Measurements from ENCODE around the gene BTAF1. TPM values are rescaled to one million over a fixed set of nuclear protein-coding genes. Genes with fewer than 3 reads are reported as not detected.

The BTAF1 gene
- total RNA-seq, 2 experiments from 2014 or later: 59.9 to 62.1 TPM

DNA sequence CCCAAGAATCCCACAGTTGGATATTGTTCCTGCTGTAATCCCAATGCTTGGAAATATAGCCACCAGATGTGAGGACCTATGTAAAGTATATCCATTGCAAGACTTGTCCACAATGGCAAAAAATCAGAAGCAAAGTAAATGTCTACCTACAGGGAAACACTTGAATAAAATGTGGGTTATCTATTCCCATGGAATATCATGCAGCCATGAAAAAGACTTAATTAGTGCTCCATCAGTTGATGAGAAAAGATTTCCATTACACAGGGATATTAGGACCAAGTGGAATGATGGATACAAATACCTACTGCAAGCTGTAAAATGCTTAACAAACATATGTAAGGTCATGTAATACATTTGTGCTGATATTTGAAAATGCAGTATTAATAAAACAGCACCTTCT, 131.2 kb downstream of the BTAF1 start:
- POLR2A ChIA-PET: no interaction called here
- no peaks in the 10 kb centered on the region for H3K9me3 Mint-ChIP-seq
- peaks cover 2% of the 10 kb centered on the region for H3K36me3 Mint-ChIP-seq
- no peak overlapping the region for H3K27ac Mint-ChIP-seq
- DNase-seq (no peak), ATAC-seq (ENCODE audit: low read depth) (no peak)
- H3K27me3 Mint-ChIP-seq: no peaks in the 10 kb centered on the region
- no peak overlapping the region for H3K4me3 Mint-ChIP-seq
- peaks cover 3% of the 10 kb centered on the region for H3K4me1 Mint-ChIP-seq

DNA sequence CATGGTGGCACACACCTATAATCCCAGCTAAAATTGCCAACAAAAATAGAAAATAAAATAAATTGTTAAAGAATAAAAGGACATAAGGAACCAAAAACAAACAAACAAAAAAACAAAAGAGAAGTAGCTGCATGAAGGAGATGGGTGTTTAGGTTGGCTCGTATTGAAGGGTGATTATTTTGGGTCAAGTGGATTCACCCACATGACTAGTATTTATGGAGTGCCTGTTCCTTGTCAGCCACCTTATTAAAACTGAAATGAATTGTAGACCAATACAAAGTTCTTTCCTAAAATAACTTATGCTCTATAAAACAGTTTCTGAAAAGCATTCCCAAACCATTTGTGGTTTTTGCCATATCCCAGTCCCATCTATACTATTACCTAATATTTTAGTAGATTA, 138.7 kb downstream of the BTAF1 start:
- ATAC-seq (ENCODE audit: low read depth) (no peak), DNase-seq (no peak)
- peaks cover 5% of the 10 kb centered on the region for H3K36me3 Mint-ChIP-seq
- H3K9me3 Mint-ChIP-seq: no peaks in the 10 kb centered on the region
- POLR2A ChIA-PET: interaction anchor here (0.6 kb wide), 1 partner anchor 22 kb away, joined by 3 read pairs; no protein-coding TSS in a partner anchor
- no peaks in the 10 kb centered on the region for H3K4me1 Mint-ChIP-seq
- H3K27me3 Mint-ChIP-seq: no peaks in the 10 kb centered on the region
- H3K4me3 Mint-ChIP-seq: no peak overlapping the region
- no peak overlapping the region for H3K27ac Mint-ChIP-seq

DNA sequence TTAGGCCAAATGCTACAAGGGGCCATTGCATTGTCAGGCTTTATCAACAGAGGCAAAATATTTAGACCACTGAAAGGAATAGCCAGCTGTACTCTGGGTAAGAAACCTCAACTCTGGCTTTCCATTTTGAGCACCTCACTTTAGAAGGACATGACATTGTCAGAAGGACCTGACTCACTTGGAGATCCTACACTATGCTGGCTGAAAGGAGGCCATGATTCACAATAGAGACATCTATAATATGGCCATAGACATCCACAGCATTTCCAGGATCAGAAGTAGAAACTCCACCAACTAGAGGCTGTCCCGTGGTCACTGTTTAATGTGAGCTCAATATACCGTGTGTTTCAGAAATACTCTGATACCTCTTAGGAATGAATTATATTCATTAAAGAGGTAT, 140.9 kb downstream of the BTAF1 start:
- Mint-ChIP-seq H3K36me3 (peaks cover 5% of the 10 kb centered on the region), H3K27me3 (no peaks in the 10 kb centered on the region), H3K4me3 (no peak overlapping the region), H3K4me1 (no peaks in the 10 kb centered on the region), H3K9me3 (no peaks in the 10 kb centered on the region), H3K27ac (no peak overlapping the region)
- POLR2A ChIA-PET: no interaction called here
- ATAC-seq (ENCODE audit: low read depth) (no peak), DNase-seq (no peak)

DNA sequence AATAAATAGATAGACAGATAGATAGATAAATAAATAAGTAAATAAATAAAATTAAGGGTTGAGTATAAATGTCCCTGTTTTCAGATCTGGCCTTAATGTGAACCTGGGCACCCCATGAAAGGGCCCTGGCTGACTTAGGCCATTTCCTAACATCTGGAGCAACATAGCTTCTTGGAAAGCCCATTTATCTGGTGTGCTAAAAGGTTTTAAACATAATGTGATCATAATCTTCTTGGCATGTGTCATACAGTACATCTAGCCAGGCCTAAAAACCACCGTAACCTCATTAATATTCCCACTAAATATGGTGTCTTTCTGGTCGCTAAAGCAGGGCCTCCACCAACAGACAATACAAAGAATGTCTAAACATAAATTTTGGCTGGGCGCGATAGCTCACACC, 142.8 kb downstream of the BTAF1 start:
- Mint-ChIP-seq H3K27me3 (no peaks in the 10 kb centered on the region), H3K4me3 (no peak overlapping the region), H3K4me1 (no peaks in the 10 kb centered on the region), H3K27ac (no peak overlapping the region), H3K9me3 (no peaks in the 10 kb centered on the region), H3K36me3 (no peaks in the 10 kb centered on the region)
- DNase-seq: no peak
- ATAC-seq (ENCODE audit: low read depth): no peak
- POLR2A ChIA-PET: no interaction called here

DNA sequence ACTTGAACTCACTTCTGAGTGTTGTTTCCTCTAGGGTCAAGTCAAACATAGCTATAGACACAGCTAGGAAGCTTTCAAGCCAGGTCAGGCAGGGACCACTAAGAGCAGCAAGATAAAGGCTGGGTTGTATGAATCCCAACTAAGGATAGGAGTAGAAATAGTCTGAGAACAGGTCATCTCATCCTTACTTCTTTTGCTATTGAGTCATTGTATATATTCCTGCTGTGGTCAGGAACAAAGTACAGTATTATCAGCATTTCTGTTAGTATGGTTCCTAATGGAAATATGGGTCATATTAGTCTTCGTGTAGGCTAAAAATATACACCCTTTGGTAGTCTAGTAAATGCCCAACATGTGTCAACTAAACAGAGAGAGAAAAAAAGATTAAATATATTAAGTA, 145.3 kb downstream of the BTAF1 start:
- H3K36me3 Mint-ChIP-seq: no peaks in the 10 kb centered on the region
- H3K27ac Mint-ChIP-seq: no peak overlapping the region
- H3K27me3 Mint-ChIP-seq: no peaks in the 10 kb centered on the region
- no peaks in the 10 kb centered on the region for H3K4me1 Mint-ChIP-seq
- ATAC-seq (ENCODE audit: low read depth) (no peak), DNase-seq (no peak)
- H3K4me3 Mint-ChIP-seq: no peak overlapping the region
- POLR2A ChIA-PET: no interaction called here
- no peaks in the 10 kb centered on the region for H3K9me3 Mint-ChIP-seq

DNA sequence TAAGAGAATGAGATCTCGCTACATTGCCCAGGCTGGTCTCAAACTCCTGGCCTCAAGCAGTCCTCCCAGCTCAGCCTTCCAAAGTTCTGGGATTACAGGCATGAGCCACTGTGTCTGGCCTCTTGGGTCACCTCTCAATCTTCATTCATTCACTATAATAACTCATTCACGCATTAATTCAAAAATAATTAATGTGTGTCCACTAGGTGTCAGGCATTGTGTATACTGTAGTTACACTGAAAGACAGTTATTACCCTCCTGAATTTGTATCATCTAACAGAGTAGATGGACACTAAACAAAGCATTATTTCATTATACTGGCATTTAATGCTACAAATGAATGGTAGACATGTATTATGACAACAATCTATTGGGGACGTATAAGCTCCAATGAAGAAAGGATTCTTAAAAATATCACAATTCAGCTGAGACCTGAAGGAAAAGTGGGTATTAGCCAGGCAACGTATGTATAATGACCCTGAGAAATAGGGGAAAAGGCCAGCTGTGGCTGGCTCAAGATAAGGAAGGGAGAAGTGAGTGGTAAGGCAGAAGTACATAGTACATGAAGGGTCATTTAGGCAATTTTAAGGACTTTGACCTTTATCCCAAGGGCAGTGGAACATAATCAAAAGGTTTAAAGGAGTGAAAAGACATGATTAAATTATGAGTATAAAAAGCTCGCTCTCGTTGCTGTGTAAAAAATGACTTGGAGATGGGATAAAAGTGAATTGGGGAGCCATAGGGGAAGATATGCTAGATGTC, 150.7 kb downstream of the BTAF1 start:
- no peaks in the 10 kb centered on the region for H3K9me3 Mint-ChIP-seq
- no peak overlapping the region for H3K27ac Mint-ChIP-seq
- ATAC-seq (ENCODE audit: low read depth) (no peak), DNase-seq (no peak)
- H3K36me3 Mint-ChIP-seq: peaks cover 4% of the 10 kb centered on the region
- POLR2A ChIA-PET: no interaction called here
- H3K4me3 Mint-ChIP-seq: no peak overlapping the region
- H3K27me3 Mint-ChIP-seq: no peaks in the 10 kb centered on the region
- no peaks in the 10 kb centered on the region for H3K4me1 Mint-ChIP-seq

DNA sequence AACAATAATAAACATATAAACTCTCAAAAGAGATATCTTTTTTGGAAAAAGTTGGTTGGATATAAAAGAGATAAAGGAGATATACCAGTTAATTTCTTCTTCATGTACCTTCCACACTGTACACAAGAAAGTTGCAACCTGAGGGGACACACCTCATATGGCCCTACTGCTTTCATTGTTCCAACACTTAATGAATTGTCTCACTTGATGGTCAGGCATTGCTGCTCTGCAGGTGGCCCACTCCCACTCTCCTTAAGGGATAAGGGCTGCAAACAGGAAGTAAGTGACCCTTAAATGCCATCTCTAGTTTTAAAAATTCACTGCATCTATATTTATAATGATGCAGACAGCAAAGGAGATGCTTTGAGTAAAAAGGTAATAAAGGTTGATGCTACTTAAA, 152.3 kb downstream of the BTAF1 start:
- Mint-ChIP-seq H3K27ac (no peak overlapping the region), H3K4me1 (no peaks in the 10 kb centered on the region), H3K36me3 (peaks cover 5% of the 10 kb centered on the region), H3K27me3 (no peaks in the 10 kb centered on the region), H3K4me3 (no peak overlapping the region), H3K9me3 (no peaks in the 10 kb centered on the region)
- ATAC-seq (ENCODE audit: low read depth) (no peak), DNase-seq (no peak)
- POLR2A ChIA-PET: no interaction called here

DNA sequence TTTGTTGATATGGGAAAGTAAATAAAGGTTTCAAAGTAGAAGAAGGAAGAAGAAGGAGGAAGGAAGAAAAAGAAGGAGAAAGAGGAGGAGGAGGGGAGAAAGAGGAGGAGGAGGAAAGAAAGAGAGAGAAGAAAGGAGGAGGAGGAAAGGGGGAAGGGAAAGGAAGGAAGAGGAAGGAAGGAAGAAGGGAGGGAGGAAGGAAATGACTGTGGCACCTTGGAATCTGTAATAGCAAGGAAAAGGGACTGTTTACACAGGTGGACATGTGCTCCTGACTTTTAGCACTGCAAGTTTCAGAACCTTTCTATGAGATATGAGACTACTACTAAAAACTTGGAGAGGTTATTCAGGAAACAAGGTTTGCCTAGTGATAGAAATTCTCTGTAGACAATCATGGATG, 153.2 kb downstream of the BTAF1 start:
- H3K9me3 Mint-ChIP-seq: no peaks in the 10 kb centered on the region
- H3K4me1 Mint-ChIP-seq: no peaks in the 10 kb centered on the region
- H3K4me3 Mint-ChIP-seq: no peak overlapping the region
- DNase-seq (no peak), ATAC-seq (ENCODE audit: low read depth) (no peak)
- peaks cover 9% of the 10 kb centered on the region for H3K36me3 Mint-ChIP-seq
- no peak overlapping the region for H3K27ac Mint-ChIP-seq
- H3K27me3 Mint-ChIP-seq: no peaks in the 10 kb centered on the region
- POLR2A ChIA-PET: no interaction called here

DNA sequence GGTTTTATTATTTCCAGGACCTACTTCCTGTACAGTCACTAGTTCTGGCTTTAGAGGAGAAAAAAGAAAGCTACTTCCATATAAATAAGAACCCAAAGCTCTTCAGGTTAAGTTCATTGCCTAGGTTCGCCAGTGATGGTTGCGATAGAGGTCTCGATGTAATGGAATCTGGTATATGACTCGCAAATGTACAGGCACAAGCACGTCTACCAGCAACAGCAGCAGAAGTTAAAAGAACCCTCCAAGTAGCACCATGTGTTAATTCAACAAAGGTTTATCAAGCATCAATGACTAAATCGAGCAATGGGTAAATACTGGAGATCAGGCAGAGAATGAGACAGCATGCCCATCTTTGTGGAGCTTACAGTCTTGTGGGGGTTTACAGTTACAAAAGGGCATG, 155.4 kb downstream of the BTAF1 start:
- H3K9me3 Mint-ChIP-seq: no peaks in the 10 kb centered on the region
- ATAC-seq (ENCODE audit: low read depth) (no peak), DNase-seq (no peak)
- no peaks in the 10 kb centered on the region for H3K4me1 Mint-ChIP-seq
- POLR2A ChIA-PET: no interaction called here
- H3K4me3 Mint-ChIP-seq: no peak overlapping the region
- peaks cover 9% of the 10 kb centered on the region for H3K36me3 Mint-ChIP-seq
- H3K27me3 Mint-ChIP-seq: no peaks in the 10 kb centered on the region
- H3K27ac Mint-ChIP-seq: no peak overlapping the region

Other genes starting within 250 kb of the BTAF1 start
- gene TNKS2, start 125.3 kb upstream of the BTAF1 start, total RNA-seq: 10 to 100 TPM; 40.7 to 43.2 TPM
- 1 to 10 TPM; 2.9 to 3.0 TPM for gene FGFBP3, start 14.3 kb upstream of the BTAF1 start, total RNA-seq

Data from activated naive CD8-positive, alpha-beta T cell treated with anti-CD3 and anti-CD28 coated beads, Interleukin-2, amount 10 ng/mL, durations not matched to agents 7 days and 5 days (primary cell).